WTC11 (cell line): Measurements from ENCODE around the gene FIGNL2. TPM values are rescaled to one million over a fixed set of nuclear protein-coding genes. Genes with fewer than 3 reads are reported as not detected.

ENCODE experiments used
- ATAC-seq: fragments of 200-7000 bp; cut with Tn5 transposase; 2 replicates; pipeline ENCODE4 v1.10.0; 2021; ENCODE audit warnings: mild to moderate bottlenecking, moderate library complexity
- CTCF ChIA-PET: fragments of 300-600 bp; sonication (Branson Sonifier 250); formaldehyde crosslinking; loops from one replicate; lab custom pipeline; 2021; ENCODE audit warnings: antibody characterized with exemption; lab: Charles Lee
- POLR2A ChIA-PET: fragments of 350-600 bp; sonication (Branson Sonifier 250); formaldehyde crosslinking; loops from one replicate; lab custom pipeline; 2021; ENCODE audit warnings: antibody characterized with exemption; lab: Charles Lee
- DNase-seq: peaks from one replicate; pipeline ENCODE4 v3.0.0; 2021; ENCODE audit warnings: low spot score
- H3K27ac Mint-ChIP-seq: 2 replicates; pipeline ENCODE4 v1.8.0; 2021; ENCODE audit warnings: mixed read lengths
- H3K27me3 Mint-ChIP-seq: 2 replicates; pipeline ENCODE4 v1.8.0; 2021; ENCODE audit warnings: low read depth, mild to moderate bottlenecking, moderate library complexity, mixed read lengths
- H3K36me3 Mint-ChIP-seq: 2 replicates; pipeline ENCODE4 v1.8.0; 2021; ENCODE audit warnings: mixed read lengths
- H3K4me1 Mint-ChIP-seq: 2 replicates; pipeline ENCODE4 v1.8.0; 2022; ENCODE audit warnings: mixed read lengths
- H3K4me3 Mint-ChIP-seq: 2 replicates; pipeline ENCODE4 v1.8.0; 2021; ENCODE audit warnings: mild to moderate bottlenecking, moderate library complexity, mixed read lengths
- H3K9me3 Mint-ChIP-seq: 2 replicates; pipeline ENCODE4 v1.8.0; 2021; ENCODE audit warnings: mixed read lengths
- ARID4B ChIP-seq: sonication (generic); formaldehyde crosslinking; IDR thresholded peaks from 2 replicates; pipeline ENCODE4 v1.8.0; 2023; ENCODE audit warnings: missing genetic modification reagents, mild to moderate bottlenecking, borderline replicate concordance
- E2F5 ChIP-seq: sonication (generic); formaldehyde crosslinking; IDR thresholded peaks from 2 replicates; pipeline ENCODE4 v1.8.1; 2022; ENCODE audit warnings: mild to moderate bottlenecking, moderate library complexity, missing genetic modification reagents
- ERG ChIP-seq: fragments of 250-450 bp; sonication (Bioruptor Pico); IDR thresholded peaks from 2 replicates; pipeline ENCODE4 v1.8.0; 2021; ENCODE audit warnings: mild to moderate bottlenecking
- ETV6 ChIP-seq: sonication (generic); formaldehyde crosslinking; IDR thresholded peaks from 2 replicates; pipeline ENCODE4 v1.8.1; 2022; ENCODE audit warnings: mild to moderate bottlenecking, missing genetic modification reagents
- FOXK1 ChIP-seq: sonication (generic); formaldehyde crosslinking; IDR thresholded peaks from 2 replicates; pipeline ENCODE4 v1.8.0; 2022; ENCODE audit warnings: mild to moderate bottlenecking, moderate library complexity, missing genetic modification reagents
- GABPB1 ChIP-seq: sonication (generic); formaldehyde crosslinking; IDR thresholded peaks from 2 replicates; pipeline ENCODE4 v1.8.1; 2023; ENCODE audit warnings: mild to moderate bottlenecking, missing genetic modification reagents
- MXD4 ChIP-seq: fragments of 250-450 bp; sonication (Bioruptor Pico); IDR thresholded peaks from 2 replicates; pipeline ENCODE4 v1.8.0; 2021; ENCODE audit warnings: mild to moderate bottlenecking, moderate library complexity, borderline replicate concordance
- NFYB ChIP-seq: sonication (generic); formaldehyde crosslinking; conservative IDR thresholded peaks from 2 replicates; pipeline ENCODE4 v1.8.0; 2022; ENCODE audit warnings: low read depth, missing genetic modification reagents
- SMAD4 ChIP-seq: sonication (generic); formaldehyde crosslinking; IDR thresholded peaks from 2 replicates; pipeline ENCODE4 v1.8.0; 2022; ENCODE audit warnings: mild to moderate bottlenecking, missing genetic modification reagents
- SP1 ChIP-seq: sonication (generic); formaldehyde crosslinking; conservative IDR thresholded peaks from 2 replicates; pipeline ENCODE4 v1.8.1; 2022; ENCODE audit warnings: missing genetic modification reagents
- TEAD1 ChIP-seq: sonication (generic); formaldehyde crosslinking; IDR thresholded peaks from 2 replicates; pipeline ENCODE4 v1.8.0; 2022; ENCODE audit warnings: mild to moderate bottlenecking, missing genetic modification reagents
- ZMAT4 ChIP-seq: fragments of 250-450 bp; sonication (Bioruptor Pico); IDR thresholded peaks from 2 replicates; pipeline ENCODE4 v1.9.0; 2021; ENCODE audit warnings: mild to moderate bottlenecking
- ZNF396 ChIP-seq: fragments of 250-450 bp; sonication (Bioruptor Pico); IDR thresholded peaks from 2 replicates; pipeline ENCODE4 v1.8.0; 2021; ENCODE audit warnings: mild to moderate bottlenecking, moderate library complexity, borderline replicate concordance
- ZNF416 ChIP-seq: fragments of 250-450 bp; sonication (Bioruptor Pico); IDR thresholded peaks from 2 replicates; pipeline ENCODE4 v1.9.0; 2021; ENCODE audit warnings: mild to moderate bottlenecking, inconsistent platforms
- ZNF423 ChIP-seq: fragments of 250-450 bp; sonication (Bioruptor Pico); IDR thresholded peaks from 2 replicates; pipeline ENCODE4 v2.1.2; 2022; ENCODE audit warnings: mild to moderate bottlenecking, moderate library complexity
- ZNF532 ChIP-seq: fragments of 250-450 bp; sonication (Bioruptor Pico); IDR thresholded peaks from 2 replicates; pipeline ENCODE4 v1.9.0; 2021; ENCODE audit warnings: mild to moderate bottlenecking, borderline replicate concordance
- ZNF671 ChIP-seq: fragments of 250-450 bp; sonication (Bioruptor Pico); IDR thresholded peaks from 2 replicates; pipeline ENCODE4 v1.8.0; 2021; ENCODE audit warnings: mild to moderate bottlenecking
- ZSCAN18 ChIP-seq: fragments of 250-450 bp; sonication (Bioruptor Pico); IDR thresholded peaks from 2 replicates; pipeline ENCODE4 v2.1.2; 2022; ENCODE audit warnings: mild to moderate bottlenecking, moderate library complexity
- total RNA-seq: library from RNA; stranded (reverse); gene quantifications from 3 replicates; pipeline ENCODE4 v1.2.3, GENCODE V29; 2021

The FIGNL2 gene
- total RNA-seq, 1 experiment from 2014 or later: 9.9 TPM

GRCh38 chr12:51809193-51809592 lies 39.3 kb downstream of the FIGNL2 start (continued):
- no peak for TF ChIP-seq ARID4B (CRISPR knock-in tag)
- no peak for TF ChIP-seq ETV6 (CRISPR knock-in tag)
- TF ChIP-seq, all 79 proteins: peak for 0

- Mint-ChIP-seq H3K4me1 (no peaks in the 10 kb centered on the region), H3K9me3 (no peaks in the 10 kb centered on the region), H3K4me3 (no peak overlapping the region), H3K36me3 (no peaks in the 10 kb centered on the region), H3K27ac (peak overlapping the region; percentile 42; the same call in 1 of the 2 replicates), H3K27me3 (no peaks in the 10 kb centered on the region)
- DNase-seq (no peak), ATAC-seq (no peak)
- CTCF ChIA-PET: interaction anchor here (1.2 kb wide), 2 partner anchors 14 to 69 kb away, joined by 3 read pairs; no protein-coding TSS in a partner anchor
- POLR2A ChIA-PET: no interaction called here
- TF ChIP-seq FOXK1 (CRISPR knock-in tag): no peak
- no peak for TF ChIP-seq SMAD4
- no peak for TF ChIP-seq MXD4
- no peak for TF ChIP-seq ERG (CRISPR knock-in tag)
- TF ChIP-seq ZNF423 (CRISPR knock-in tag): no peak
- no peak for TF ChIP-seq ZNF671 (CRISPR knock-in tag)
- no peak for TF ChIP-seq GABPB1 (CRISPR knock-in tag)
These were observed 41.6 kb downstream of the FIGNL2 start for GRCh38 chr12:51806896-51807295.

GRCh38 chr12:51801027-51801426 lies 47.5 kb downstream of the FIGNL2 start:
- Mint-ChIP-seq H3K36me3 (peaks cover 16% of the 10 kb centered on the region), H3K9me3 (no peaks in the 10 kb centered on the region), H3K27me3 (no peaks in the 10 kb centered on the region), H3K4me1 (no peaks in the 10 kb centered on the region), H3K27ac (no peak overlapping the region), H3K4me3 (no peak overlapping the region)
- ChIA-PET POLR2A (interaction anchor here (0.6 kb wide), 1 partner anchor 214 kb away, joined by 5 read pairs; no protein-coding TSS in a partner anchor), CTCF (interaction anchor here (1.2 to 4.8 kb wide), 3 partner anchors 13 to 74 kb away, joined by 3 to 33 read pairs (median 4); a partner anchor contains a TSS)
- ATAC-seq: no peak
- DNase-seq: no peak
- TF ChIP-seq TEAD1 (CRISPR knock-in tag): no peak
- no peak for TF ChIP-seq ZNF671 (CRISPR knock-in tag)
- TF ChIP-seq ZNF532: no peak
- TF ChIP-seq, all 79 proteins: peak for 0

GRCh38 chr12:51798501-51798900 lies 50.0 kb downstream of the FIGNL2 start:
- Mint-ChIP-seq H3K27ac (no peak overlapping the region), H3K27me3 (no peaks in the 10 kb centered on the region), H3K4me1 (no peaks in the 10 kb centered on the region), H3K9me3 (no peaks in the 10 kb centered on the region), H3K4me3 (no peak overlapping the region), H3K36me3 (peaks cover 19% of the 10 kb centered on the region)
- no peak for ATAC-seq
- POLR2A ChIA-PET: no interaction called here
- DNase-seq: no peak
- CTCF ChIA-PET: no interaction called here
- TF ChIP-seq ZNF396 (CRISPR knock-in tag) (no peak), E2F5 (CRISPR knock-in tag) (no peak), NFYB (CRISPR knock-in tag) (no peak), SP1 (no peak), ZSCAN18 (no peak), ZNF416 (CRISPR knock-in tag) (no peak), ZMAT4 (CRISPR knock-in tag) (no peak)
